Cerebellar cortex (tissue), 1 donor: Measurements from ENCODE around the gene RNF44.
A peak's percentile ranks its signal among the peaks of the same experiment; 100 is the strongest.

Source experiments
- DNase-seq: peaks from one replicate; pipeline ENCODE4 v3.0.0-alpha.2; 2015; ENCODE audit warnings: low spot score

RNF44 gene

GRCh38 chr5:176534640-176535039 lies 2.6 kb downstream of the RNF44 start:
- peak; percentile 30 for DNase-seq

DNA sequence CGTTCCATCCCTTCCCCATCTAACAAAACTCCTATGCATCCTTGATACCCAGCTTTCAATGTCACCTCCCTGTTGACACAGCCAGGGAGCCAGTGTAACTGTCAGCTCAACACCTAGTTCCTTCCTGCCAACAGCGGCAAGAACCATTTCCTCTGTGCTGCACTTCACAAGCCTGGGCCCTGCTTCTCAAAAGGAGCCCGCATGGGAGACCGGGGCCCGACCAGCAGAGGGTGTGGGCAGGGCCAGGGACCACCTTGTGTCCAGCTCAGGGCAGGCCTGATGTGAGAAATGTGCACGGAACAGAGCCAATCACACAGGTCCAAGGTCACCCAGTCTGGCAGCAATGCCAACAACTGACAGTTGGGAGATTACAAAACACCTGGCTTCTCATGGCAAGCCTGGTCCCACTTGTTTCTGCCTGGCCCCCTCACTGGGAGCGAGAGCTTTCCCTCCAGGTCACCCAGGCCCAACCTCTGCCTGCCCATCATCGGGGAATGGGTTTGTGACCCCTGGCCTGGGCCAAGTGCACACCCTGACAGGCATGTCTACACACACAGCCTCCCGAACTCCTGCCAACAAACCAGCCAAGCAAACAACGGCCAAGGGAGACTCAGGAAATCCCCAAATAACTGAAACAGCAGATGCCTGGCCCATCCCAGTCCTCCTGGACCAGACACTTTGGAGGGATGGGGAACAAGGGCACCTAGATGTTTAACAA lies 3.1 kb downstream of the RNF44 start:
- peak; percentile 32 for DNase-seq

GRCh38 chr5:176533390-176533789 lies 3.8 kb downstream of the RNF44 start:
- DNase-seq: no peak

GRCh38 chr5:176532795-176533194 lies 4.4 kb downstream of the RNF44 start:
- DNase-seq: no peak

DNA sequence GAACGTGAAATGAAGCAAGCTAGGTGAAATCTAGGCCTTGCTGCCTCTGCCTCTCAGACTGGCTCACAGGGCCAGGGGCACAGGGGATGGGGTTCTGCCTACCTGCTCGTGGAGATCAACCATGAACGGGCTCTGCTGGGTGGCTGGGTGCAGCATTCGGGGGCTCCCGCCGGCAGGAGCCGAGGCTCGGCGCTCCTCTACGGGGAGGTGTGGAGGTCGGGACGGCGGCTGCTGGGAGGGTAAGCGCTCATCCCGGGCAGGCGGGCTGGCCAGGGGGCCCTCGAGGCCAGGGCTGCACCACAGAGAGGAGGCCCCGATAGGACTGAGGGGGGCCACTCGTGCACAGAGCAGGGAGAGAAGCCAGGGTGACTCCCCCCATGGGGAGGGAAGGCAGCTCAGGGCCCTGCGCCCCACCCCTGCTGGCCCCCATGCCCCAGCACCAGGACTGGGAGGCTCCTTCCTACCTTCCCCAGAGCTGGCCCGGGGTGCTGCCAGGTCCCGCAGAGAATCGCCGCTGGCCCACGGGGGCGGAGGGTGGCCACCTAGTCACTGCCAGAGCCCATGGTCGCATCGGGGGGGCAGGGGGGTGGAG lies 5.2 kb downstream of the RNF44 start:
- DNase-seq: no peak

DNA sequence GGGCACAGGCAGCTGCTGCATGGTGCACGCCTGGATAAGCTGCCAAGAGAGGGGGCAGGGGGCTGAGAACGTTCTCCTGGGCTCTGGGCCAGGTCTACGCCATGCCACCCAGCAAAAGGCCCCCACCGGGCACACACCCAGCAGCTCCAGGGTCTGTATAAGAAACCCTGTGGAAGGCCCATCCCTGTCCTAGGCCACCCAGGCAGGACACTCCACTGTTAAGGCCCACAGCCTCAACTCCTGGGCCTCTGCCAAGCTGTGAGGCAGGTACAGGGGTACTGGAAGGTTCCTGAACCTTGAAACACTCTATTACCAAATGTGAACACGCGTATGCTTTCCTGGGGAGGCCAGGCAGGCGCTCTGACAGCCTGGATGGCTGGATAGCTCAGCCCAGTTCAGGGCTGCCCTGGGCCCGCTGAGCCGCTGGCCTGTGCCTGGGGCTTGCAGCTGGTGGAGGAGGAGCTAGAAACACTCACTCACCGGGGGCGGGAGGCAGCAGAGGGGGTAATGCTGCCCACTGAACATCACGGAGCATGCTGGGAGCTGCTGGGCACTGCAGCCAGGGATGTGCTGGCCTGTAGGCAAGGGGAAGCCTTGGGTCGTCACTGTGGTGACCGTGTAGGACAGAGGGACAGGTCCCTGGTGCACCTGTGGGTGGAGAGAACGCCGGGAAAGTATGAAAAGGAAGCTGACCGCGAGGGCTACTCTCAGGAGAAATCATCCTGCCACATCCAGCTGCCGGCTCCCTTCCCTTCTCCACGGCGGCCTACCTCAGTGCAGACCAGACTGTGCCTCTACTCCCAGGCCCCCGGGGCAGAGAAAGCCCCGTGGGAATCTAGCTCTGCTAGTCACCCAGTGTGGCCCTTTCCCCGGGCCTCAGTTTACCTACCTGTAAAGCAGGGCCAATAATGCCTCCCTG lies 6.0 kb downstream of the RNF44 start:
- DNase-seq: no peak

GRCh38 chr5:176530393-176530982 lies 6.7 kb downstream of the RNF44 start:
- DNase-seq: no peak

- DNase-seq: no peak
Observed at GRCh38 chr5:176529741-176530141, 7.5 kb downstream of the RNF44 start.

DNA sequence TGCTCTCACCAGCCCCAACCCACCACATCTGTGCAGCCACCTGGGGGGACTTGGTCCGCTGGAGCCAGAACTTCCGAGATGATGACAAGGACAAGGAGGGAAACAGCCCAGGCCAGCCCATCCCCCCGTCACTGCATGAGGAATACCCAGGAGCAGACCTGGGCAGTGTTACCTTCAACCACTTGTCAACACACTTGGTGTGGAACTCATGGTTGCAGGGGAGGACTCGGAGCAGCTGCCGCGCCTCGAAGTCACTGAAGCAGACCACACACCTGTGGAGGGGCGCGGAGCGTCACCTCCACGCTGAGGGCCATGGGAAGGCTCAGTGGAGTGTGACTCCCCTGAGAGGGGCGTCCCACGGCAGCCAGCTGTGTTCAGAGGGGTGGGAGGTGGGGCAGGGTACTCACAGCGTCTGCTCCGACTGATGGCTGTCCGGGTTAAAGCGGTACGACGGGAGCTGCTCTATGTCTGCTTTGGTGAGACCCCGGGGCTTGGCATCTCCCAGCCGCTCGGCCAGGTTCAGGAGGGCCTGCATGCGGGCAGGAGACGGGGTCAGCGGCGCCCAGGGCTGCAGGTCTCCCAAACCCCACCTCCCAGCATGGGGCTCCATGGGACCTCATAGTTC lies 8.0 kb downstream of the RNF44 start:
- no peak for DNase-seq

GRCh38 chr5:176528761-176529115 lies 8.5 kb downstream of the RNF44 start:
- DNase-seq: no peak

DNA sequence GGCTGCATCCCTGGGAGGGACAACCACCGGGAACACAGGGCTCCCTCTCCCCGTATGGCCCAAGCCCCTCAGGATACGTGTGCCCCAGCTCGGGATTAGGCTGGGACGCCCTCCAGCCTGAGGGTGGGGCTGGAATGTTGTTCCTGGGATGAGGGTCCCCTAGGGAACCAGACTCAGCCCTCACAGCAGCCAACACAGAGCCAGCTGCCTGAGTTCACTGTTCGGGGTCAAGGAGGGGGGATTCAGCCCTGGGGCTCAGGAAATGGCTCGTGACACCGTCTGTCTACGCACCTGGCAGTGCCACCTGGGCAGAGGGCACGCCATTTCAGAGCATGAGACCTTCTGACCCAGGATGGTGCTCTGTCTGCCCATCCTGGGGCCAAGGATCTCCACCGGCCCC lies 8.9 kb downstream of the RNF44 start:
- no peak for DNase-seq

DNA sequence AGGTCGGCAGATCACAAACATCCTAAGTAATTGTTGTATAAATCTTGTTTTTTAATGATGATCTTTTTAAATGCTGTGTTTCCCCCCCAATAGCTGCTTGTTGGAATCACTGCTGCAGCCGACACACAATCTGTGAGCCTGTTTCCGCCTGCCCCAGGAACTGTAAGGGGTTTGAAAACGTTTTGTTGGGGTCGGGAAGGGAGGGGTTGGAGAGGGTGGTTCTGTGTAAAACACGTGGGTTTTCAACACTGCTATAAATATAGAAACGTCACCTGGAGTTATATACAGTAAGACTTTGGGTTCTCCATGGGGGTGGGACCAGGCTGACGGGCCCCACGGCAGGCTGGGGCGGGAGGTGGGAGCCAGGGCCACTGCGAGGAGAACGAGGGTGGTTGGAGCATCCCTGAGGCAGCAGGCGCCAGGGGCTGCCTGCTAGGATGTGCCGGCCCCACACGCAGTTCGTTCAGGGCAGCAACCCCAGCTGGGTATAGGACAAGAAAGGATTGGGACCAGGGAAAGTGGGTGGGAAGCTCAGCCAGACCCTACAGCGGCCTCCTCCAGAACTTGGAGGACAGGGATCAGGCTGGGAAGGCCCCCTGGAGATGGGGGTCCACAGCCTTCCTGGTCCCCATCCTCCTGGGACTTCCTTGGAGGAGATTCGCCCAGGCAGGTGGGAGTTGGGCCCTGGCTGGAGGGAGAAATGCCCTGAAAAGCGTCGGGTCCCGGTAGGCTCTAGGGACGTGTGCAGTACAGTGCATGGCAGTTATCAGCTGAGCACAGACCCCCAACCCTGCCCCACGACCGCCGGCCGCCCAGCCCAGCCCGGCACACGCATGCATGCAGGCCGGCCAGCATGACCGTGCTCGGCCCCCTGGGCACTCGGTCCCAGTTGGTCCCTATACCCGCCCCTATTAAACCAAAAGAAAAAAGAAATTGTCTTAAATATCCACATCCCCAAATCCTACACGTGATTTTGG lies 9.7 kb downstream of the RNF44 start:
- no peak for DNase-seq

DNA sequence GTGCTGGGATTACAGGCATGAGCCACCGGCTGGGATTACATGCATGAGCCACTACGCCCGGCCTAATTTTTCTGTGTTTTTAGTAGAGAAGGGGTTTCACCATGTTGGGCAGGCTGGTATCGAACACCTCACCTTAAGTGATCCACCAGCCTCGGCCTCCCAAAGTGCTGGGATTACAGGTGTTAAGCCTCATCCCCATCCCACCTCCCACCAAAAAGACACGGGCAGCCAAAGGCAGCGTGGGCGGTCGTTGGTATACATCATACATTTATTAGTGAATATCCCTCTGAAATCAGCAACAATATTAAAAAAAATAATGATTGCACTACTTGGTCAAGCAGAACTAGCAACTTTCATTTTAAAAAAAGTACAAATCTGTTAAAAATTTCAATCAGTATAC lies 10.7 kb downstream of the RNF44 start:
- no peak for DNase-seq

- DNase-seq: no peak
Observed at GRCh38 chr5:176525677-176526076, 11.5 kb downstream of the RNF44 start.

- no peak for DNase-seq
Observed at GRCh38 chr5:176524987-176525386, 12.2 kb downstream of the RNF44 start.

GRCh38 chr5:176524138-176524537 lies 13.1 kb downstream of the RNF44 start:
- DNase-seq: no peak

- no peak for DNase-seq
Observed at GRCh38 chr5:176521699-176522263, 15.4 kb downstream of the RNF44 start.

DNA sequence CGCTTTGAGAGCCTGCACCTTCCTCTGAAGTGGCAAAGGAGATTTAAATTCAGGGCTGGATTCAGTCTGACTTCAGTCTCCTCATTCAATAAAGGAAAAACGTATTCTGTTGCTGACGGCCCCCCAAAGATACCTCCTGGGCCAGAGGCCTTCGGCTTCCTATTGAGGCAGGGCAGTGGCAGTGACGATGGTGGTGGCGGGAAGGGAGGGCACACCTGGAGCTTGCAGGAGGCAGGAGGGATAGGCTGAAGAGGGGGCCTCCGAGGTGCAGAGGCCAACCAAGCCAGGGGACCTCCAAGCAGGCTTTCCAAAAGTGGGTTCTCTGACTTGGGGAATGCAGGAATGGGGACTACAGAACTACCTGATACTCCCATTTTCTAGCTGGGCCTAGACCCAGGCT lies 15.9 kb downstream of the RNF44 start:
- DNase-seq: no peak

- no peak for DNase-seq
Observed at GRCh38 chr5:176519810-176520720, 17.1 kb downstream of the RNF44 start.
